Tibial artery (tissue), 4 donors: ENCODE measurements around the gene PCBP1.

Experiments used
- DNase-seq, 2 donors: peaks; one replicate each; pipeline ENCODE4 v3.0.0-alpha.2; 2019
- H3K27ac ChIP-seq, 2 donors: fragments of 200-600 bp; sonication (generic) in 1 of 2; 1 replicate in 1 of 2; 2 replicates in 1 of 2; pipeline ENCODE4 v1.5.1; 2018 to 2019; ENCODE audit warnings: mild to moderate bottlenecking in 1 of 2
- H3K27me3 ChIP-seq, 2 donors: fragments of 200-600 bp; sonication (generic) in 1 of 2; one replicate each; pipeline versions ENCODE4 v1.5.1 to v1.6.0; 2016 to 2019
- H3K36me3 ChIP-seq, 3 donors: fragments of 200-600 bp; sonication (generic) in 2 of 3; one replicate each; pipeline ENCODE4 v1.5.1; 2016 to 2019; ENCODE audit warnings: mild to moderate bottlenecking in 2 of 3
- H3K4me1 ChIP-seq, 4 donors: fragments of 200-600 bp; sonication (generic) in 2 of 4; 1 replicate in 3 of 4; 2 replicates in 1 of 4; pipeline ENCODE4 v1.5.1; 2016 to 2019
- H3K4me3 ChIP-seq, 2 donors: fragments of 200-600 bp; sonication (generic) in 1 of 2; 1 replicate in 1 of 2; 2 replicates in 1 of 2; pipeline ENCODE4 v1.5.1; 2018 to 2019; ENCODE audit warnings: mild to moderate bottlenecking in 2 of 2
- H3K9me3 ChIP-seq, 3 donors: fragments of 200-600 bp; sonication (generic) in 1 of 3; one replicate each; pipeline ENCODE4 v1.5.1; 2016 to 2019
- CTCF ChIP-seq, 2 experiments: fragments of 200-600 bp in 1 of 2; fragments of 450-650 bp in 1 of 2; IDR thresholded peaks; one replicate each; pipeline ENCODE4 v1.5.1; 2017 to 2019; ENCODE audit warnings: antibody characterized with exemption in 2 of 2, mild to moderate bottlenecking in 1 of 2, moderate library complexity in 1 of 2
- intact Hi-C: fragments of 100-400 bp; cut with DNase I; formaldehyde crosslinking; loops from one replicate; pipeline ENCODE4 v1.15.0; 2023; ENCODE audit warnings: low total_unique reads

Gene PCBP1

GRCh38 chr2:70115646-70116442 is 28.6 kb downstream of the PCBP1 start:
- Histone ChIP-seq H3K36me3 (no peaks in the 10 kb centered on the region), H3K4me1 (peaks cover 0 to 29% (median 6%) of the 10 kb centered on the region in 4 donors), H3K4me3 (no peak overlapping the region), H3K27me3 (no peaks in the 10 kb centered on the region), H3K9me3 (no peaks in the 10 kb centered on the region), H3K27ac (peak overlapping the region; percentile 10 to 16)
- intact Hi-C loops = no loop called here
- no peak for TF ChIP-seq CTCF (IDR thresholded peaks at IDR 0.05)
- DNase-seq = peak in 1 of 2 donors; percentile 66

- H3K4me1 ChIP-seq = peaks cover 0 to 22% (median 6%) of the 10 kb centered on the region in 4 donors
- H3K9me3 ChIP-seq = no peaks in the 10 kb centered on the region
- intact Hi-C loops = no loop called here
- H3K27ac ChIP-seq = no peak overlapping the region
- no peak for DNase-seq
- no peak overlapping the region for H3K4me3 ChIP-seq
- TF ChIP-seq CTCF (IDR thresholded peaks at IDR 0.05) = no peak
- H3K36me3 ChIP-seq = no peaks in the 10 kb centered on the region
- no peaks in the 10 kb centered on the region for H3K27me3 ChIP-seq
Measured at GRCh38 chr2:70116936-70117552, 29.8 kb downstream of the PCBP1 start.

- Histone ChIP-seq H3K27ac (no peak overlapping the region), H3K27me3 (no peaks in the 10 kb centered on the region), H3K36me3 (no peaks in the 10 kb centered on the region), H3K4me1 (peaks cover 0 to 20% (median 9%) of the 10 kb centered on the region in 4 donors), H3K9me3 (no peaks in the 10 kb centered on the region), H3K4me3 (no peak overlapping the region)
- intact Hi-C loops = no loop called here
- no peak for DNase-seq
- TF ChIP-seq CTCF (IDR thresholded peaks at IDR 0.05) = no peak
Measured at GRCh38 chr2:70118798-70119454, 31.6 kb downstream of the PCBP1 start.

GRCh38 chr2:70121627-70122372 is 34.5 kb downstream of the PCBP1 start:
- DNase-seq = peak in 1 of 2 donors; percentile 45
- intact Hi-C loops = no loop called here
- Histone ChIP-seq H3K27me3 (no peaks in the 10 kb centered on the region), H3K4me1 (peaks cover 0 to 27% (median 15%) of the 10 kb centered on the region in 4 donors), H3K27ac (peak overlapping the region; percentile 20 to 98), H3K36me3 (no peaks in the 10 kb centered on the region), H3K9me3 (no peaks in the 10 kb centered on the region), H3K4me3 (no peak overlapping the region)
- no peak for TF ChIP-seq CTCF (IDR thresholded peaks at IDR 0.05)

- DNase-seq = no peak
- Histone ChIP-seq H3K36me3 (no peaks in the 10 kb centered on the region), H3K9me3 (no peaks in the 10 kb centered on the region), H3K4me3 (no peak overlapping the region), H3K4me1 (peaks cover 0 to 31% (median 15%) of the 10 kb centered on the region in 4 donors), H3K27me3 (no peaks in the 10 kb centered on the region), H3K27ac (peak overlapping the region in 1 of 2 donors; percentile 98)
- no peak for TF ChIP-seq CTCF (IDR thresholded peaks at IDR 0.05)
- intact Hi-C loops = no loop called here
Measured at GRCh38 chr2:70122470-70122869, 35.2 kb downstream of the PCBP1 start.
